WTC11 (cell line): Measurements from ENCODE around the gene TTC21A. TPM values are rescaled to one million over a fixed set of nuclear protein-coding genes. Genes with fewer than 3 reads are reported as not detected.
"Not testable (repeated sequence)": the region's sequence is repeated elsewhere in the genome, so short reads cannot be mapped to it uniquely, and the experiment has no call there.

Experiments used
- ATAC-seq: fragments of 200-7000 bp; cut with Tn5 transposase; 2 replicates; pipeline ENCODE4 v1.10.0; 2021; ENCODE audit warnings: mild to moderate bottlenecking, moderate library complexity
- CTCF ChIA-PET: fragments of 300-600 bp; sonication (Branson Sonifier 250); formaldehyde crosslinking; loops from one replicate; lab custom pipeline; 2021; ENCODE audit warnings: antibody characterized with exemption; lab: Charles Lee
- POLR2A ChIA-PET: fragments of 350-600 bp; sonication (Branson Sonifier 250); formaldehyde crosslinking; loops from one replicate; lab custom pipeline; 2021; ENCODE audit warnings: antibody characterized with exemption; lab: Charles Lee
- DNase-seq: peaks from one replicate; pipeline ENCODE4 v3.0.0; 2021; ENCODE audit warnings: low spot score
- H3K27ac Mint-ChIP-seq: 2 replicates; pipeline ENCODE4 v1.8.0; 2021; ENCODE audit warnings: mixed read lengths
- H3K27me3 Mint-ChIP-seq: 2 replicates; pipeline ENCODE4 v1.8.0; 2021; ENCODE audit warnings: low read depth, mild to moderate bottlenecking, moderate library complexity, mixed read lengths
- H3K36me3 Mint-ChIP-seq: 2 replicates; pipeline ENCODE4 v1.8.0; 2021; ENCODE audit warnings: mixed read lengths
- H3K4me1 Mint-ChIP-seq: 2 replicates; pipeline ENCODE4 v1.8.0; 2022; ENCODE audit warnings: mixed read lengths
- H3K4me3 Mint-ChIP-seq: 2 replicates; pipeline ENCODE4 v1.8.0; 2021; ENCODE audit warnings: mild to moderate bottlenecking, moderate library complexity, mixed read lengths
- H3K9me3 Mint-ChIP-seq: 2 replicates; pipeline ENCODE4 v1.8.0; 2021; ENCODE audit warnings: mixed read lengths
- EMX1 ChIP-seq: fragments of 250-450 bp; sonication (Bioruptor Pico); IDR thresholded peaks from 2 replicates; pipeline ENCODE4 v1.8.0; 2021; ENCODE audit warnings: mild to moderate bottlenecking
- FOXK1 ChIP-seq: sonication (generic); formaldehyde crosslinking; IDR thresholded peaks from 2 replicates; pipeline ENCODE4 v1.8.0; 2022; ENCODE audit warnings: mild to moderate bottlenecking, moderate library complexity, missing genetic modification reagents
- GRHL2 ChIP-seq: fragments of 250-450 bp; sonication (Bioruptor Pico); IDR thresholded peaks from 2 replicates; pipeline ENCODE4 v1.8.0; 2022; ENCODE audit warnings: mild to moderate bottlenecking, moderate library complexity; ENCODE audit not compliant: insufficient replicate concordance, severe bottlenecking
- JAZF1 ChIP-seq: fragments of 250-450 bp; sonication (Bioruptor Pico); IDR thresholded peaks from 2 replicates; pipeline ENCODE4 v1.9.0; 2021; ENCODE audit warnings: moderate library complexity, mild to moderate bottlenecking, inconsistent platforms
- JUN ChIP-seq: sonication (generic); formaldehyde crosslinking; IDR thresholded peaks from 2 replicates; pipeline ENCODE4 v1.8.0; 2023; ENCODE audit warnings: mild to moderate bottlenecking, missing genetic modification reagents
- NFATC4 ChIP-seq: fragments of 250-450 bp; sonication (Bioruptor Pico); IDR thresholded peaks from 2 replicates; pipeline ENCODE4 v1.9.0; 2021; ENCODE audit warnings: mild to moderate bottlenecking
- OVOL2 ChIP-seq: fragments of 250-450 bp; sonication (Bioruptor Pico); IDR thresholded peaks from 2 replicates; pipeline ENCODE4 v1.9.0; 2021; ENCODE audit warnings: mild to moderate bottlenecking, borderline replicate concordance
- SMAD3 ChIP-seq: sonication (generic); formaldehyde crosslinking; IDR thresholded peaks from 2 replicates; pipeline ENCODE4 v1.8.0; 2022; ENCODE audit warnings: missing genetic modification reagents, mild to moderate bottlenecking, borderline replicate concordance
- SP1 ChIP-seq: sonication (generic); formaldehyde crosslinking; conservative IDR thresholded peaks from 2 replicates; pipeline ENCODE4 v1.8.1; 2022; ENCODE audit warnings: missing genetic modification reagents
- TCF7 ChIP-seq: sonication (generic); formaldehyde crosslinking; IDR thresholded peaks from 2 replicates; pipeline ENCODE4 v1.8.0; 2022; ENCODE audit warnings: mild to moderate bottlenecking, low read depth, missing genetic modification reagents, moderate library complexity
- TEAD4 ChIP-seq: sonication (generic); formaldehyde crosslinking; IDR thresholded peaks from 2 replicates; pipeline ENCODE4 v1.8.0; 2022; ENCODE audit warnings: mild to moderate bottlenecking, missing genetic modification reagents
- ZNF232 ChIP-seq: sonication (generic); formaldehyde crosslinking; IDR thresholded peaks from 2 replicates; pipeline ENCODE4 v1.8.0; 2022; ENCODE audit warnings: mild to moderate bottlenecking, missing genetic modification reagents
- ZNF263 ChIP-seq: sonication (generic); formaldehyde crosslinking; IDR thresholded peaks from 2 replicates; pipeline ENCODE4 v1.8.1; 2022; ENCODE audit warnings: low read depth, mild to moderate bottlenecking, moderate library complexity, missing genetic modification reagents
- ZNF396 ChIP-seq: fragments of 250-450 bp; sonication (Bioruptor Pico); IDR thresholded peaks from 2 replicates; pipeline ENCODE4 v1.8.0; 2021; ENCODE audit warnings: mild to moderate bottlenecking, moderate library complexity, borderline replicate concordance
- ZNF423 ChIP-seq: fragments of 250-450 bp; sonication (Bioruptor Pico); IDR thresholded peaks from 2 replicates; pipeline ENCODE4 v2.1.2; 2022; ENCODE audit warnings: mild to moderate bottlenecking, moderate library complexity
- total RNA-seq: library from RNA; stranded (reverse); gene quantifications from 3 replicates; pipeline ENCODE4 v1.2.3, GENCODE V29; 2021
- TF ChIP-seq, protein P1 (sequence below): sonication (generic); formaldehyde crosslinking; IDR thresholded peaks from 2 replicates; pipeline ENCODE4 v1.8.0; 2022; ENCODE audit warnings: mild to moderate bottlenecking, missing genetic modification reagents
- TF ChIP-seq, protein P2 (sequence below): sonication (generic); formaldehyde crosslinking; IDR thresholded peaks from 2 replicates; pipeline ENCODE4 v1.8.0; 2022; ENCODE audit warnings: mild to moderate bottlenecking, missing genetic modification reagents
- TF ChIP-seq, protein P3 (sequence below): sonication (generic); formaldehyde crosslinking; IDR thresholded peaks from 2 replicates; pipeline ENCODE4 v1.8.1; 2022; ENCODE audit warnings: low read depth, mild to moderate bottlenecking, moderate library complexity, missing genetic modification reagents, borderline replicate concordance
- TF ChIP-seq, protein P4 (sequence below): sonication (generic); formaldehyde crosslinking; conservative IDR thresholded peaks from 2 replicates; pipeline ENCODE4 v1.8.1; 2023; ENCODE audit warnings: mild to moderate bottlenecking, low read depth, missing genetic modification reagents, moderate library complexity
- TF ChIP-seq, protein P5 (sequence below): fragments of 250-450 bp; sonication (Bioruptor Pico); IDR thresholded peaks from 2 replicates; pipeline ENCODE4 v1.9.0; 2021; ENCODE audit warnings: mild to moderate bottlenecking

The TTC21A gene
- total RNA-seq, 1 experiment from 2014 or later = 3.8 TPM

DNA sequence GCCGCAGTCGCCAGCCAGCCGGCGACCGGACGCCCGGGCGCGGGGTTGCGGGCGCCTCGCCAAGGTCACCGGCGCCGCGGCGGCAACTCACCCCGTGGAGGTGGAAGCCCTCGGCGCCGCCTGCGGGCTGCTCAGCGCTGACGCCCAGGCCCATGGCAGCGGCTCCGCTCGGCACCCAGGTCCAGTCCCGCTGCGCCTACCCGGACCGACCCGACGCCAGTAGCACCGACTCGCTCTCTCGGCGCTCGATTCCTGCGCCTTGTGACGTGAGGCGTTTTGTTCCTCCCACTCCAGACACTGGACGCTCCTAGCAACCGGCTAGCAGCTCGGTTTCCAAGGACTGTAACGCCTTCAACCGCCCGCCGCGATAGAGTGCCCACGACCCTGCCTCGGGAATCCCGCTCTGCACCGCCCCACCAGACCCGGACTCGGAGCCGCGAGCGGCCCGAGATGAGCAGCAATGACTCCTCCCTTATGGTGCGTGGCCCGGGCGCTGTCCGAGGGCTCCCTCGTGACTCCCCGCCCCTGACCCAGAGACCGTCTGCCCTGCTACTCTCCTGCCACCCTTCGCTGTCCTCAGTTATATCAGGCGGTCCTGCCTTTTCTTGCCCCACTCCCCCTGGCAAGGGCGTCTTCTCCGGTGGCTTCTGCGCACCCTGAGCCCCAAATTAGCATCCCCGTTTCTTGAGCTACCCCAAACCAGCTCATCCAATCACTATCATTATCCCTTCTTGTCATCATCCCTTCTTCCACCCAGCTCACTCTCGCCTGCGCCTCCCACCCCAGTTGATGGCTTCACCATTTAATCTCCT, at the start of gene TTC21A, which contains the start of gene GORASP1 (continued):
- TF ChIP-seq, protein P1, sequence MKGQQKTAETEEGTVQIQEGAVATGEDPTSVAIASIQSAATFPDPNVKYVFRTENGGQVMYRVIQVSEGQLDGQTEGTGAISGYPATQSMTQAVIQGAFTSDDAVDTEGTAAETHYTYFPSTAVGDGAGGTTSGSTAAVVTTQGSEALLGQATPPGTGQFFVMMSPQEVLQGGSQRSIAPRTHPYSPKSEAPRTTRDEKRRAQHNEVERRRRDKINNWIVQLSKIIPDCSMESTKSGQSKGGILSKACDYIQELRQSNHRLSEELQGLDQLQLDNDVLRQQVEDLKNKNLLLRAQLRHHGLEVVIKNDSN (CRISPR knock-in tag) = 0 out of 2 replicates have a peak, but pooled peaks have one; percentile 39
- TF ChIP-seq SP1 (CRISPR knock-in tag) = peak; percentile 80; the same call in 1 of the 2 replicates
- peak; percentile 68 for TF ChIP-seq FOXK1 (CRISPR knock-in tag)
- TF ChIP-seq JAZF1 (CRISPR knock-in tag) = no peak
- TF ChIP-seq, protein P2, sequence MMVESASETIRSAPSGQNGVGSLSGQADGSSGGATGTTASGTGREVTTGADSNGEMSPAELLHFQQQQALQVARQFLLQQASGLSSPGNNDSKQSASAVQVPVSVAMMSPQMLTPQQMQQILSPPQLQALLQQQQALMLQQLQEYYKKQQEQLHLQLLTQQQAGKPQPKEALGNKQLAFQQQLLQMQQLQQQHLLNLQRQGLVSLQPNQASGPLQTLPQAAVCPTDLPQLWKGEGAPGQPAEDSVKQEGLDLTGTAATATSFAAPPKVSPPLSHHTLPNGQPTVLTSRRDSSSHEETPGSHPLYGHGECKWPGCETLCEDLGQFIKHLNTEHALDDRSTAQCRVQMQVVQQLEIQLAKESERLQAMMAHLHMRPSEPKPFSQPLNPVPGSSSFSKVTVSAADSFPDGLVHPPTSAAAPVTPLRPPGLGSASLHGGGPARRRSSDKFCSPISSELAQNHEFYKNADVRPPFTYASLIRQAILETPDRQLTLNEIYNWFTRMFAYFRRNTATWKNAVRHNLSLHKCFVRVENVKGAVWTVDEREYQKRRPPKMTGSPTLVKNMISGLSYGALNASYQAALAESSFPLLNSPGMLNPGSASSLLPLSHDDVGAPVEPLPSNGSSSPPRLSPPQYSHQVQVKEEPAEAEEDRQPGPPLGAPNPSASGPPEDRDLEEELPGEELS (CRISPR knock-in tag) = peak; percentile 73; the same call in 1 of the 2 replicates

DNA sequence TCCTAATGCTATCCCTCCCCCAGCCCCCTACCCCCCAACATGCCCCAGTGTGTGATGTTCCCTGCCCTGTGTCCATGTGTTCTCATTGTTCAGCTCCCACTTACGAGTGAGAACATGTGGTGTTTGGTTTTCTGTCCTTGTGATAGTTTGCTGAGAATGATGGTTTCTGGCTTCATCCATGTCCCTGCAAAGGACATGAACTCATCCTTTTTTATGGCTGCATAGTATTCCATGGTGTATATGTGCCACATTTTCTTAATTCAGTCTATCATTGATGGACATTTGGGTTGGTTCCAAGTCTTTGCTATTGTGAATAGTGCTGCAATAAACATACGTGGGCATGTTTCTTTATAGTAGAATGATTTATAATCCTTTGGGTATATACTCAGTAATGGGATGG, 46.3 kb upstream of the TTC21A start:
- H3K4me1 Mint-ChIP-seq, ATAC-seq, CTCF ChIA-PET, H3K27ac Mint-ChIP-seq, H3K36me3 Mint-ChIP-seq, H3K9me3 Mint-ChIP-seq, H3K4me3 Mint-ChIP-seq, POLR2A ChIA-PET, DNase-seq, H3K27me3 Mint-ChIP-seq: not testable (repeated sequence)

DNA sequence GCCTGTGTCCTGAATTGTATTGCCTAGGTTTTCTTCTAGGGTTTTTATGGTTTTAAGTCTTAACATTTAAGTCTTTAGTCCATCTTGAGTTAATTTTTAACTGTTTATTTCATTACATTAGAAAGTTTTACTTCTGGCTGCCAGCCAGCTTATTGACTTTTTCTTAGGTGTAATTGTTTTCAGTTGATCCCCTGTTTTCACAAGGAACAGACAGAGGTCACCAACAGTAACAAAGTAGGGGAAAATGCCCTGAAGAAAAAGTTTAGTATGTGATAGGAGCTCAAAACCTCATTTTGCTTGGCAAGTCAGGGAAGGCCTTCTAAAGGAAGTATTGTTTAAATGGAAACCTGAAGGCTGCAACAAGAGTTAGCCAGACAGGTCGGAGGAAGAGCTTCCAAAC, 45.3 kb upstream of the TTC21A start:
- H3K4me3 Mint-ChIP-seq = no peak overlapping the region
- H3K4me1 Mint-ChIP-seq = peaks cover 9% of the 10 kb centered on the region
- H3K27ac Mint-ChIP-seq = peak overlapping the region; percentile 73; the same call in 1 of the 2 replicates
- H3K27me3 Mint-ChIP-seq = no peaks in the 10 kb centered on the region
- no peak for TF ChIP-seq GRHL2 (CRISPR knock-in tag)
- TF ChIP-seq JUN = no peak
- no peak for TF ChIP-seq ZNF232
- TF ChIP-seq, protein P3, sequence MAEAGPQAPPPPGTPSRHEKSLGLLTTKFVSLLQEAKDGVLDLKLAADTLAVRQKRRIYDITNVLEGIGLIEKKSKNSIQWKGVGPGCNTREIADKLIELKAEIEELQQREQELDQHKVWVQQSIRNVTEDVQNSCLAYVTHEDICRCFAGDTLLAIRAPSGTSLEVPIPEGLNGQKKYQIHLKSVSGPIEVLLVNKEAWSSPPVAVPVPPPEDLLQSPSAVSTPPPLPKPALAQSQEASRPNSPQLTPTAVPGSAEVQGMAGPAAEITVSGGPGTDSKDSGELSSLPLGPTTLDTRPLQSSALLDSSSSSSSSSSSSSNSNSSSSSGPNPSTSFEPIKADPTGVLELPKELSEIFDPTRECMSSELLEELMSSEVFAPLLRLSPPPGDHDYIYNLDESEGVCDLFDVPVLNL (CRISPR knock-in tag) = no peak
- TF ChIP-seq, protein P4, sequence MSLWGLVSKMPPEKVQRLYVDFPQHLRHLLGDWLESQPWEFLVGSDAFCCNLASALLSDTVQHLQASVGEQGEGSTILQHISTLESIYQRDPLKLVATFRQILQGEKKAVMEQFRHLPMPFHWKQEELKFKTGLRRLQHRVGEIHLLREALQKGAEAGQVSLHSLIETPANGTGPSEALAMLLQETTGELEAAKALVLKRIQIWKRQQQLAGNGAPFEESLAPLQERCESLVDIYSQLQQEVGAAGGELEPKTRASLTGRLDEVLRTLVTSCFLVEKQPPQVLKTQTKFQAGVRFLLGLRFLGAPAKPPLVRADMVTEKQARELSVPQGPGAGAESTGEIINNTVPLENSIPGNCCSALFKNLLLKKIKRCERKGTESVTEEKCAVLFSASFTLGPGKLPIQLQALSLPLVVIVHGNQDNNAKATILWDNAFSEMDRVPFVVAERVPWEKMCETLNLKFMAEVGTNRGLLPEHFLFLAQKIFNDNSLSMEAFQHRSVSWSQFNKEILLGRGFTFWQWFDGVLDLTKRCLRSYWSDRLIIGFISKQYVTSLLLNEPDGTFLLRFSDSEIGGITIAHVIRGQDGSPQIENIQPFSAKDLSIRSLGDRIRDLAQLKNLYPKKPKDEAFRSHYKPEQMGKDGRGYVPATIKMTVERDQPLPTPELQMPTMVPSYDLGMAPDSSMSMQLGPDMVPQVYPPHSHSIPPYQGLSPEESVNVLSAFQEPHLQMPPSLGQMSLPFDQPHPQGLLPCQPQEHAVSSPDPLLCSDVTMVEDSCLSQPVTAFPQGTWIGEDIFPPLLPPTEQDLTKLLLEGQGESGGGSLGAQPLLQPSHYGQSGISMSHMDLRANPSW (CRISPR knock-in tag) = no peak
- TF ChIP-seq ZNF263 = no peak
- no peak for TF ChIP-seq TCF7 (CRISPR knock-in tag)
- ChIA-PET POLR2A (no interaction called here), CTCF (no interaction called here)
- no peaks in the 10 kb centered on the region for H3K9me3 Mint-ChIP-seq
- ATAC-seq (no peak), DNase-seq (no peak)
- H3K36me3 Mint-ChIP-seq = no peaks in the 10 kb centered on the region; the same call in 1 of the 2 replicates

DNA sequence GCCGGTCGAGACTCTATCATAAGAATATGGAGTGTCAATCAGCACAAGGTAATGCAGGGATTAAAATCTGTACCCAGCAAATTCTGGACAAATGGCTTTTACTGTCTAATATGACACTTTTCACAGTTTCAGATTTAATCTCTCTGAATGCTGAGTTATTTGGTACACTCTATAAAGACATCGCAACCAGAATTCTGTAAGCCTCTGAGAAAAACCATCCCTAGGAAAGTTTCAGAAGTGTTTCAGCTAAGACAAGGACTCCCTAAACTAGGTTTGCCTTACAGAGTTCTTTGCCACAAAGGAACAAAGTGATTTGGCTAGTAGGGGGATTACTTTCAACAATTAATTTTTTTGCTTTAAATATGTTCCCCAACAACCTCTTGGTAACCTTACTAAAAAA, 44.3 kb upstream of the TTC21A start:
- CTCF ChIA-PET = no interaction called here
- no peak overlapping the region for H3K4me3 Mint-ChIP-seq
- no peak for ATAC-seq
- H3K9me3 Mint-ChIP-seq = no peaks in the 10 kb centered on the region
- H3K27me3 Mint-ChIP-seq = no peaks in the 10 kb centered on the region
- no peak overlapping the region for H3K27ac Mint-ChIP-seq
- peaks cover 6% of the 10 kb centered on the region for H3K36me3 Mint-ChIP-seq
- peaks cover 9% of the 10 kb centered on the region for H3K4me1 Mint-ChIP-seq
- POLR2A ChIA-PET = no interaction called here
- TF ChIP-seq EMX1 (CRISPR knock-in tag) = no peak
- TF ChIP-seq ZNF423 (CRISPR knock-in tag) = no peak
- no peak for TF ChIP-seq SMAD3 (CRISPR knock-in tag)
- TF ChIP-seq OVOL2 = no peak
- no peak for TF ChIP-seq NFATC4 (CRISPR knock-in tag)
- no peak for TF ChIP-seq TEAD4
- no peak for TF ChIP-seq ZNF396 (CRISPR knock-in tag)
- no peak for TF ChIP-seq FOXK1 (CRISPR knock-in tag)
- TF ChIP-seq, protein P3 (CRISPR knock-in tag) = no peak
- TF ChIP-seq, protein P5, sequence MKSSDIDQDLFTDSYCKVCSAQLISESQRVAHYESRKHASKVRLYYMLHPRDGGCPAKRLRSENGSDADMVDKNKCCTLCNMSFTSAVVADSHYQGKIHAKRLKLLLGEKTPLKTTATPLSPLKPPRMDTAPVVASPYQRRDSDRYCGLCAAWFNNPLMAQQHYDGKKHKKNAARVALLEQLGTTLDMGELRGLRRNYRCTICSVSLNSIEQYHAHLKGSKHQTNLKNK = no peak
- TF ChIP-seq, all 79 proteins: peak for 0
- DNase-seq = no peak
